K562 (cell line): ENCODE measurements around the gene TRPC3. TPM values are rescaled to one million over a fixed set of nuclear protein-coding genes. Genes with fewer than 3 reads are reported as not detected.

Experiments used
- ATAC-seq: fragments of 200-7000 bp; cut with Tn5 transposase; 3 replicates; pipeline ENCODE4 v1.9.1; 2020; ENCODE audit warnings: moderate library complexity
- BruUV-seq: library from RNA; stranded (reverse); fragments of 400-500 nt; replicated peaks from 2 replicates; lab custom pipeline; 2021; lab: Mats Ljungman, UMichigan
- CTCF ChIA-PET: fragments of 300-600 bp; formaldehyde crosslinking; extraction: SDS; loops from one replicate; lab custom pipeline; 2021; ENCODE audit warnings: low intra/inter-chr PET ratio; lab: Yijun Ruan, JAX
- POLR2A ChIA-PET: fragments of 300-600, 350-650 bp; sonication (Branson Sonifier 250); formaldehyde crosslinking; extraction: SDS; loops from one replicate; lab custom pipeline; 2021; ENCODE audit warnings: antibody characterized with exemption, inconsistent platforms; lab: Yijun Ruan, JAX
- DNase-seq, 4 experiments: peaks; one replicate each; pipeline versions ENCODE4 v3.0.0 to v3.0.0-alpha.2; 2011 to 2018; ENCODE audit warnings: low spot score in 3 of 4, mixed read lengths in 3 of 4; ENCODE audit errors: extremely low read depth in 1 of 4
- FAIRE-seq: peaks from 2 replicates; lab custom pipeline; 2011; peaks lifted over from hg19 to GRCh38; lab: Jason Lieb, UNC
- H2AFZ ChIP-seq: 2 replicates; pipeline ENCODE4 v1.6.0; 2011; ENCODE audit warnings: low read depth, low read length, control low read depth, inconsistent platforms
- H3K27ac ChIP-seq: fragments of 200-600 bp; 3 replicates; pipeline ENCODE4 v1.8.0; 2011; ENCODE audit warnings: low read depth, mild to moderate bottlenecking, control low read depth, inconsistent platforms, low read length, moderate library complexity, mixed read lengths; ENCODE audit errors: extremely low read depth
- H3K27me3 ChIP-seq, 2 experiments: fragments of 300-600 bp in 1 of 2; 2 replicates in 1 of 2; 3 replicates in 1 of 2; pipeline versions ENCODE4 v1.6.0 to v1.8.0; 2011; ENCODE audit warnings: inconsistent platforms in 2 of 2, low read length in 2 of 2, mild to moderate bottlenecking in 1 of 2, mixed read lengths in 1 of 2, moderate library complexity in 1 of 2; ENCODE audit not compliant: control insufficient read depth in 2 of 2, insufficient read depth in 2 of 2
- H3K36me3 ChIP-seq: fragments of 300-600 bp; 3 replicates; pipeline ENCODE4 v1.8.0; 2011; ENCODE audit warnings: mild to moderate bottlenecking, low read length, inconsistent platforms; ENCODE audit not compliant: control insufficient read depth, insufficient read depth
- H3K4me1 ChIP-seq, 2 experiments: fragments of 200-600 bp in 1 of 2; replicated peaks in 1 of 2; 2 replicates in 1 of 2; 3 replicates in 1 of 2; pipeline versions ENCODE4 v1.5.1 to v1.8.0; 2011; ENCODE audit warnings: inconsistent platforms in 2 of 2, low read length in 2 of 2, mild to moderate bottlenecking in 1 of 2, mixed read lengths in 1 of 2, moderate library complexity in 1 of 2; ENCODE audit not compliant: control insufficient read depth in 2 of 2, insufficient read depth in 2 of 2
- H3K4me2 ChIP-seq: 2 replicates; pipeline ENCODE4 v1.6.1; 2011; ENCODE audit warnings: low read length, control low read depth, inconsistent platforms, mixed read lengths; ENCODE audit not compliant: insufficient read depth
- H3K4me3 ChIP-seq: fragments of 200-600 bp; sonication (generic), shearing (Covaris generic); 2 replicates; pipeline ENCODE4 v1.5.1; 2016; ENCODE audit warnings: control low read depth, inconsistent platforms
- H3K79me2 ChIP-seq: fragments of 200-600 bp; 3 replicates; pipeline ENCODE4 v1.8.0; 2011; ENCODE audit warnings: low read length, inconsistent platforms; ENCODE audit not compliant: control insufficient read depth, insufficient read depth
- H3K9ac ChIP-seq, 2 experiments: 2 replicates each; pipeline versions ENCODE4 v1.6.0 to v1.6.1; 2011; ENCODE audit warnings: low read depth in 2 of 2, low read length in 2 of 2, control low read depth in 1 of 2, inconsistent platforms in 1 of 2, mild to moderate bottlenecking in 1 of 2, mixed read lengths in 1 of 2; ENCODE audit not compliant: insufficient read depth in 1 of 2
- H3K9me1 ChIP-seq: one replicate; pipeline ENCODE4 v1.6.0; 2011; ENCODE audit warnings: inconsistent platforms, mild to moderate bottlenecking, low read length, moderate library complexity; ENCODE audit not compliant: control insufficient read depth, insufficient read depth
- H3K9me3 ChIP-seq: replicated peaks from 2 replicates; pipeline ENCODE4 v1.5.1; 2011; ENCODE audit warnings: low read depth, low read length, inconsistent platforms; ENCODE audit not compliant: control insufficient read depth, insufficient read depth
- H4K20me1 ChIP-seq: replicated peaks from 2 replicates; pipeline ENCODE4 v1.6.1; 2011; ENCODE audit warnings: low read length, inconsistent platforms, mixed read lengths; ENCODE audit not compliant: control insufficient read depth, insufficient read depth
- ATF4 ChIP-seq: fragments of 450-650 bp; formaldehyde crosslinking; IDR thresholded peaks from 2 replicates; pipeline ENCODE4 v1.4.0; 2022; ENCODE audit warnings: mild to moderate bottlenecking, moderate library complexity
- BRF2 ChIP-seq: IDR thresholded peaks from 3 replicates; pipeline ENCODE4 v1.6.1; 2011; ENCODE audit warnings: borderline replicate concordance, mild to moderate bottlenecking; ENCODE audit not compliant: insufficient read length, insufficient read depth
- CBX3 ChIP-seq, 2 experiments: IDR thresholded peaks; 1 replicate in 1 of 2; 2 replicates in 1 of 2; pipeline ENCODE4 v1.6.1; 2012; ENCODE audit warnings: inconsistent platforms in 2 of 2, low read length in 2 of 2, borderline replicate concordance in 1 of 2, control low read depth in 1 of 2
- DIDO1 ChIP-seq: fragments of 450-650 bp; IDR thresholded peaks from 2 replicates; pipeline ENCODE4 v1.6.1; 2016; ENCODE audit warnings: low read depth, missing biosample characterization, missing genetic modification characterization
- FOSL1 ChIP-seq: fragments of 200-800 bp; sonication (Bioruptor generic); conservative IDR thresholded peaks from 2 replicates; pipeline ENCODE4 v1.6.1; 2016; ENCODE audit warnings: missing genetic modification characterization, missing compliant biosample characterization
- KDM1A ChIP-seq, 2 experiments: fragments of 450-650 bp; IDR thresholded peaks; 2 replicates each; pipeline ENCODE4 v1.6.1; 2016; ENCODE audit warnings: mild to moderate bottlenecking in 2 of 2
- MECOM ChIP-seq: fragments of 250-450 bp; sonication (Bioruptor Pico); IDR thresholded peaks from 2 replicates; pipeline ENCODE4 v1.8.0; 2022; ENCODE audit warnings: inconsistent platforms
- PHF21A ChIP-seq: fragments of 450-650 bp; IDR thresholded peaks from 2 replicates; pipeline ENCODE4 v1.6.1; 2017; ENCODE audit warnings: low read depth, borderline replicate concordance
- RBM39 ChIP-seq: fragments of 200-400 bp; formaldehyde crosslinking; optimal IDR thresholded peaks from 2 replicates; pipeline ENCODE3; 2018; ENCODE audit warnings: low read depth, low read length
- SNRNP70 ChIP-seq: fragments of 200-400 bp; formaldehyde crosslinking; optimal IDR thresholded peaks from 2 replicates; pipeline ENCODE3; 2017; ENCODE audit warnings: low read depth, low read length
- ZKSCAN8 ChIP-seq: fragments of 200-800 bp; sonication (Bioruptor generic); IDR thresholded peaks from 2 replicates; pipeline ENCODE4 v1.6.1; 2016; ENCODE audit warnings: missing genetic modification characterization, missing compliant biosample characterization
- ZNF165 ChIP-seq: fragments of 250-450 bp; sonication (Bioruptor Pico); IDR thresholded peaks from 2 replicates; pipeline ENCODE4 v1.4.0; 2020; ENCODE audit warnings: borderline replicate concordance
- WGBS: fragments of 100-300 bp; shearing (Covaris generic); methylation state at CpG from one replicate; pipeline ENCODE4 v1.1.6; 2016; ENCODE audit warnings: low coverage, mixed read lengths; ENCODE audit not compliant: insufficient coverage; ENCODE audit errors: missing lambda C conversion rate; 5-methylcytosine and 5-hydroxymethylcytosine counted together
- in situ Hi-C: fragments of 300-500 bp; cut with MboI; formaldehyde crosslinking; loops from 4 replicates; pipeline ENCODE4 v1.15.0; 2018; ENCODE audit warnings: inconsistent platforms, mixed read lengths
- intact Hi-C: fragments of 100-400 bp; cut with micrococcal nuclease; formaldehyde crosslinking; loops from 2 replicates; pipeline ENCODE4 v1.14.2; 2022
- polyA plus RNA-seq, 8 experiments: library from polyadenylated mRNA; depleted of rRNA in 4 of 8; stranded (reverse) in 5 of 8; unstranded in 3 of 8; fragments of >200 nt; fragmentation: Nextera tagmentation in 2 of 8; fragmentation: Illumina TruSeq in 1 of 8; extraction: Ambion mirVana in 2 of 8; extraction: Trizol in 1 of 8; gene quantifications; 2 replicates each; pipeline versions ENCODE4 v1.2.1 to v1.2.3, GENCODE V29; 2011 to 2014; ENCODE audit warnings: inconsistent platforms in 1 of 8, missing spikeins in 1 of 8
- total RNA-seq, 7 experiments: library from RNA; depleted of rRNA in 6 of 7; stranded (reverse); fragments of >200 nt in 6 of 7; fragmentation: Illumina TruSeq in 2 of 7; extraction: Trizol in 2 of 7; gene quantifications; 2 replicates each; pipeline versions ENCODE4 v1.2.1 to v1.2.3, GENCODE V29; 2011 to 2021; ENCODE audit warnings: low replicate concordance in 1 of 7
- TF ChIP-seq, protein P1 (sequence below): sonication (generic); formaldehyde crosslinking; IDR thresholded peaks from 2 replicates; pipeline ENCODE4 v1.8.1; 2023; ENCODE audit warnings: mild to moderate bottlenecking, missing genetic modification reagents
- TF ChIP-seq, protein P2 (sequence below): IDR thresholded peaks from 2 replicates; pipeline ENCODE4 v1.6.1; 2011; ENCODE audit not compliant: insufficient read length; ENCODE audit errors: extremely low read depth

Gene TRPC3
- total and polyA plus RNA-seq, 9 of the 15 experiments (the other 6 are each of a cell fraction or from before 2014, with no cell fraction given): 0.01 to 0.27 (median 0.11) TPM

- H3K9me3 ChIP-seq: no peaks in the 10 kb centered on the region
- no peaks in the 10 kb centered on the region for H3K9me1 ChIP-seq
- H3K4me3 ChIP-seq: no peak overlapping the region
- in situ Hi-C loops: no loop called here
- FAIRE-seq: no peak
- H3K36me3 ChIP-seq: no peaks in the 10 kb centered on the region
- ChIA-PET POLR2A (interaction anchor here (0.9 kb wide), 1 partner anchor 14 kb away, joined by 3 read pairs; no protein-coding TSS in a partner anchor), CTCF (no interaction called here)
- peaks cover 0 to 4% of the 10 kb centered on the region in 2 experiments; a peak in 1 of 5 replicates for H3K27me3 ChIP-seq
- H3K27ac ChIP-seq: no peak overlapping the region
- H3K9ac ChIP-seq: no peak overlapping the region
- no peak for DNase-seq
- no peaks in the 10 kb centered on the region for H3K79me2 ChIP-seq
- H3K4me2 ChIP-seq: no peak overlapping the region
- no TSS peak for BruUV-seq
- ATAC-seq: no peak
- H3K4me1 ChIP-seq: no peaks in the 10 kb centered on the region
- H4K20me1 ChIP-seq: no peaks in the 10 kb centered on the region
- TF ChIP-seq, protein P1, sequence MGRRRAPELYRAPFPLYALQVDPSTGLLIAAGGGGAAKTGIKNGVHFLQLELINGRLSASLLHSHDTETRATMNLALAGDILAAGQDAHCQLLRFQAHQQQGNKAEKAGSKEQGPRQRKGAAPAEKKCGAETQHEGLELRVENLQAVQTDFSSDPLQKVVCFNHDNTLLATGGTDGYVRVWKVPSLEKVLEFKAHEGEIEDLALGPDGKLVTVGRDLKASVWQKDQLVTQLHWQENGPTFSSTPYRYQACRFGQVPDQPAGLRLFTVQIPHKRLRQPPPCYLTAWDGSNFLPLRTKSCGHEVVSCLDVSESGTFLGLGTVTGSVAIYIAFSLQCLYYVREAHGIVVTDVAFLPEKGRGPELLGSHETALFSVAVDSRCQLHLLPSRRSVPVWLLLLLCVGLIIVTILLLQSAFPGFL (CRISPR knock-in tag): no peak
- TF ChIP-seq CBX3 (IDR thresholded peaks at IDR 0.05; ENCODE audit: borderline replicate concordance in 1 of 2, low read length in 2 of 2) (no peak), KDM1A (IDR thresholded peaks at IDR 0.05) (no peak), PHF21A (no peak), MECOM (CRISPR knock-in tag) (no peak), FOSL1 (tag) (no peak), BRF2 (no peak), SNRNP70 (no peak), ZKSCAN8 (CRISPR knock-in tag) (no peak), DIDO1 (no peak), ATF4 (CRISPR knock-in tag) (no peak), ZNF165 (CRISPR knock-in tag) (no peak), RBM39 (no peak)
- TF ChIP-seq, protein P2, sequence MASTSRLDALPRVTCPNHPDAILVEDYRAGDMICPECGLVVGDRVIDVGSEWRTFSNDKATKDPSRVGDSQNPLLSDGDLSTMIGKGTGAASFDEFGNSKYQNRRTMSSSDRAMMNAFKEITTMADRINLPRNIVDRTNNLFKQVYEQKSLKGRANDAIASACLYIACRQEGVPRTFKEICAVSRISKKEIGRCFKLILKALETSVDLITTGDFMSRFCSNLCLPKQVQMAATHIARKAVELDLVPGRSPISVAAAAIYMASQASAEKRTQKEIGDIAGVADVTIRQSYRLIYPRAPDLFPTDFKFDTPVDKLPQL: no peak
- WGBS: 0% methylated on average over 2 of the region's 2 CpGs
- intact Hi-C loops: no loop called here
- no peak overlapping the region for H2AFZ ChIP-seq
These were observed 23.9 kb upstream of the TRPC3 start for GRCh38 chr4:121975784-121976183.
